ENCODE data around the gene AMN1.

AMN1 gene

DNA sequence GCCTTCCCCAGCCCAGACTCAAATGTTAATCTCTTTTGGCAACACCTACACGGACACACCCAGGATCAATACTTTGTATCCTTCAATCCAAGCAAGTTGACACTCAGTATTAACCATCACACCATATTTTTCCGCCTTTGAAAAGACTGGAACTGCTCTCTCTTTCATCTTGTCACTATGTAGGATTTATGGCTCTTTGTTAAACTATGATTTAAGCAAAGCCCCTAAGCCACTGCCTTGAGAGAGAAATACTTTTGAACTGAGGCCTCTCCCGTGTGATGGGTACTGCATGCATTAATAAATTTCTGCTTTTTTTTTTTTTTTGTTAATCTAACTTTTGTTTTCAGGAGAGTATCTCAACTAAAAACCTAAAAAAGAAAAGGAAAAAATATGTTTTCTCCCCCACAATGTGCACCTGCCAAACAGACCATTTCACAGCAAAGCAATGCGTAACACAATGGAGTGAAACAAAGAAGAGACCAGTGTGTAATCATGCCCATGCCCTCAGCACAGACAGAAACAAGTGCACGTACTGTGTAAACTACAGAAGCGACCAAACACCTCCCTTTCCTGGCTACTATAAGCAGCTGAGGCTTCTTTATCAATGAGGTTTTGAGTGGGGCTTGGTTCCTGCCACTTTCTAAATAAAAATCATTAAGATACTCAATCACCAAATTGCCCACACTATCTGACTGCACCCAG, 97.6 kb downstream of the AMN1 start:
- no peak for DNase-seq (ENCODE audit: low read depth)

DNA sequence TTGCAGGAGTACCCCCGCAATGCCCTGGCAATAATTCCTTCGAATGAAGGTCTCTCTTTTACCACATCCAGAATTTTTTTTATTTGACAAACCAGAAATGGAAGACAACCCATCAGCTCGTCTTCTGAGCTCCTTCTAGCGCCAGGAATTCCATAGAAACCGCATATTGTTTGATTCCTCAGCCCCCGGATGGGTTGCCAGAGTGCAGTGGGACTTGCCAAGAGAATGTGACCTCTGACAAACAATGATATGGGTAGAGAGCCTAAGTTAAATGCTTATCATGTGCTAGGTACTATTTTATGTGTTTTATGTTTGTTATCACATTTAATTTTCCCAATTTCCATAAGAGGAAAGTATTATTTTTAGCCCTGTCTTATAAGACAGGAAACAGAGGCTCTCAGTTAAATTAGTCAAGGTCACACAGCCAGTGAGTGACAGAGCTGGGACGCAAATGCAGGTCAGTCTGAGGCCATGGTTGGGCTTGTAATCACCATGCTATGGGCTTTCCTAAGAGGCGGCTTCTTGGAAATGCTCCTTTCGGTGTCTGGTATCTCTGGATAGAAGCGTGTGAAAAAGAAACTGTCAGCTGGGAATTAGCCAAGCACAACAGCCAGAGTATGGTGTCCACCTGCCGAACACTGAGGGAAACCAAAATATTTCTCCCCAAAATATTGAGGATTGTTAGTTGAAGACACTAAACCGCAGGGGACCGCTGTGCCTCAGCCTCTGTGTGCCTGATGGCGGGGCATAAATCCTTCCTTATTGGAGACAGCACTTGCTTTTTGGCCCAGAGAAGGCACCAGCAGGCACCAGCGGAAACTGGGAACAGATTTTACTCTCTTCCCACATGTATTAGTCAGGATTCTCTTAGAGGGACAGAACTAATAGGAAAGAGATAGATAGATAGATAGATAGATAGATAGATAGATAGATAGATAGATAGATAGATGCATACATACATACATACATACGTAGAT, 98.8 kb downstream of the AMN1 start:
- DNase-seq (ENCODE audit: low read depth): no peak

DNA sequence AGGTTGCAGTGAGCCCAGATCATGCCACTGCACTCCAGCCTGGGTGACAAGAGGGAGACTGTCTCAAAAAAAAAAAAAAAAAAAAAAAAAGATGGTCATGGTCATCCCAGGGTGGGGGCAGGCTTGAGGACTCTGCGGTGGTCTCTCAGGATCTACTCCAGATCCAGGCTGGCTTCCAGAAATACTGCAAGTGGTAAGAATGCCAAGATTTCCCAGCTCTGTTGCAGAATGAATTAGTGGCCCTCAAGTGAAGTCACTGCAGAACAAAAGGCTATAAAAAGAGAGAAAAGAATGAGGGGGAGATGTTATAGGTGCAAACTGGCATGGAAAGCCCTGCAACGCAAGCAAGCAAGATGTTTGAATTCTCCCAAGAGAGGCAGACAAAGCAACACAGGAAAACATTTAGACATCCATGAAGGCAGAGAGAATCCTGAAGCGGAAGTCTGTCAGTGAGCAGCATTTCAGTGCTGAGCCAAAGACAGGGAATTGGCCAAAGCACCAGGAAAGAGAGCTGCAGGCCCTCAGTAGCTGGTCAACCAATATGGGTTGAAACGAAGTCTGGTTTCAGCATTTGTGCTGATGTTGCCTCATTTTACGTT, 101.3 kb downstream of the AMN1 start:
- no peak for DNase-seq (ENCODE audit: low read depth)

DNA sequence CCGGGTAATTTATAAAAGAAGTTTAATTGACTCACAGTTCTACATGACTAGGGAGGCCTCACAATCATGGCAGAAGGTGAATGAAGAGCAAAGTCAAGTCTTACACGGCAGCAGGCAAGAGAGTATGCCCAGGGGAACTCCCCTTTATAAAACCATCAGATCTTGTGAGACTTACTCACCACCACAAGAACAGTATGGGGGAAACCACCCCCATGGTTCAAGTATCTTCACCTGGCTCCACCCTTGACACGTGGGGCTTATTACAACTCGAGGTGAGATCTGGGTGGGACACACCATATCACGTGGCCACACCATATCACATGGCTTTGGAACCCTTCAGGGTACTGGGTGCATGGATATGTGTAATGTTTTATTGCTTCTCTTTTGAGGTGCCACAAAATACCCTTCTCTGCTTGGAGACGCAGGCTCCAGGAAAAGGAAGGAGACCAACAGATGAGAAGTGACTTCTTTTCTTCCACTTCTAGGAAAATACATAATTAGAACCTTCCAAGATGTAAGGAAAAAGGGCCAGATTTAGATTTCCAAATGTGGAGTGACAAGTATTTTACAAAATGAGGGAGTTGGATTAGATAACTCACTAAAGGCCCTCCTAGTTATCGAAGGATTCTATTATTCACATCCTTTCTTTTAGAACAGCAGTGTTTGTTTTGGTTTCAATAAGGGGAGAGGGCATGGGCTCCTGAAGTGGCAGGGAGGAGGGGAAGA, 102.4 kb downstream of the AMN1 start:
- DNase-seq (ENCODE audit: low read depth): no peak

DNA sequence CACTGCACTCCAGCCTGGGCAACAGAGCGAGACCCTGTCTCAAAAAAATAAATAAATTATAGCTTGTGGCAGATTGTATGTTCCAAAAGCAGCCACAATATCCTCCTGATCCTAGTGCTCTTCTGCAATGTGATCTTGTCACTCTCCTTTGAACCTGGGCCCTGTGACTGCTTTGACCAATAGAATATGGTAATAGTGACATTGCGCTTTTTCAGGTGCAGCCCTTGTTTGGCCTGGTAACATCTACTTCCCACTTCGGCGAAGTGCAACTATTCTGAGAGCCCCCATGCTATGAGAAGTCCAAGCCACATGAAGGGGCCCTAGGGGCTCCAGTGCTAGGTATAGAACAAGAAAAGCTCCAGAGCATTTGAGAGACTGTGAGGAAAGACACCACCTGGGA, 106.8 kb downstream of the AMN1 start:
- DNase-seq (ENCODE audit: low read depth): no peak

Measured in stimulated activated CD4-positive, alpha-beta T cell treated with anti-CD3 and anti-CD28 coated beads, Interleukin-2, amount 100 ng/mL, for 4 hours (primary cell).